ENCODE measurements around the gene SGCA. TPM values are rescaled to one million over a fixed set of nuclear protein-coding genes. Genes with fewer than 3 reads are reported as not detected.

SGCA gene
- total and polyA plus RNA-seq, 2 donors (not counting 3 experiments of a cell fraction or from before 2014, with no cell fraction given): not detected

- Histone ChIP-seq H3K27me3 (ENCODE audit: control insufficient read depth in 2 of 2, insufficient read depth in 2 of 2, low read length in 2 of 2) (peaks cover 3 to 7% of the 10 kb centered on the region in 2 experiments), H3K9me1 (replicated peaks; ENCODE audit: control insufficient read depth, extremely low read depth, insufficient read depth, low read length) (no peaks in the 10 kb centered on the region), H4K20me1 (replicated peaks; ENCODE audit: control insufficient read depth, extremely low read depth, insufficient read depth, low read length) (no peaks in the 10 kb centered on the region), H3K9me3 (replicated peaks; ENCODE audit: control insufficient read depth, insufficient read depth, low read length) (no peaks in the 10 kb centered on the region), H3K9ac (replicated peaks; ENCODE audit: extremely low read depth, insufficient read depth, low read length) (no peak overlapping the region), H3K36me3 (ENCODE audit: control insufficient read depth in 2 of 2, extremely low read depth in 1 of 2, insufficient read depth in 2 of 2, low read length in 2 of 2) (no peaks in the 10 kb centered on the region), H3K79me2 (ENCODE audit: control insufficient read depth, insufficient read depth, low read length) (no peaks in the 10 kb centered on the region), H3K4me2 (ENCODE audit: insufficient read depth, low read length) (no peak overlapping the region), H3K27ac (ENCODE audit: insufficient read depth, low read depth, low read length) (no peak overlapping the region), H2AFZ (ENCODE audit: low read depth, low read length) (no peak overlapping the region), H3K4me1 (ENCODE audit: control insufficient read depth, extremely low read depth, insufficient read depth, low read length) (peaks cover 7% of the 10 kb centered on the region), H3K4me3 (replicated peaks in 1 of 3; ENCODE audit: insufficient read depth in 1 of 3, low read depth in 1 of 3, low read length in 3 of 3) (no peak overlapping the region)
- dilution Hi-C loops (cut with MboI; ENCODE audit: extremely low pct_ligation_motif_present, low sequenced_read_pairs): no loop called here
- TF ChIP-seq GATA2 (IDR thresholded peaks at IDR 0.05; ENCODE audit: insufficient read depth, insufficient read length, low read depth, low read length) (no peak), EZH2 (IDR thresholded peaks at IDR 0.05; ENCODE audit: borderline replicate concordance, low read depth, low read length, severe bottlenecking) (no peak)
- intact Hi-C loops (cut with micrococcal nuclease): no loop called here
- BruUV-seq (replicated peaks): no TSS peak
- ChIA-PET POLR2A (no interaction called here), CTCF (interaction anchor here (1.0 to 2.3 kb wide), 3 partner anchors 8 to 89 kb away, joined by 4 to 6 read pairs (median 4); no protein-coding TSS in a partner anchor)
- DNase-seq (ENCODE audit: low read depth, low spot score): no peak
- no peak for FAIRE-seq
Observed at GRCh38 chr17:50207792-50208567, 42.2 kb downstream of the SGCA start.

GRCh38 chr17:50208611-50209061 is 42.8 kb downstream of the SGCA start:
- ChIA-PET POLR2A (no interaction called here), CTCF (interaction anchor here (4.4 to 9.9 kb wide), 2 partner anchors 7 to 65 kb away, joined by 17 to 80 read pairs; partner anchors contain the start of genes COL1A1 and TMEM92)
- Histone ChIP-seq H3K36me3 (ENCODE audit: control insufficient read depth in 2 of 2, extremely low read depth in 1 of 2, insufficient read depth in 2 of 2, low read length in 2 of 2) (no peaks in the 10 kb centered on the region), H3K9me3 (replicated peaks; ENCODE audit: control insufficient read depth, insufficient read depth, low read length) (no peaks in the 10 kb centered on the region), H3K4me3 (replicated peaks in 1 of 3; ENCODE audit: insufficient read depth in 1 of 3, low read depth in 1 of 3, low read length in 3 of 3) (no peak overlapping the region), H3K4me1 (ENCODE audit: control insufficient read depth, extremely low read depth, insufficient read depth, low read length) (peaks cover 7% of the 10 kb centered on the region), H3K27me3 (ENCODE audit: control insufficient read depth in 2 of 2, insufficient read depth in 2 of 2, low read length in 2 of 2) (peaks cover 3 to 7% of the 10 kb centered on the region in 2 experiments), H3K9me1 (replicated peaks; ENCODE audit: control insufficient read depth, extremely low read depth, insufficient read depth, low read length) (no peaks in the 10 kb centered on the region), H4K20me1 (replicated peaks; ENCODE audit: control insufficient read depth, extremely low read depth, insufficient read depth, low read length) (no peaks in the 10 kb centered on the region), H3K79me2 (ENCODE audit: control insufficient read depth, insufficient read depth, low read length) (no peaks in the 10 kb centered on the region), H3K4me2 (ENCODE audit: insufficient read depth, low read length) (no peak overlapping the region), H3K9ac (replicated peaks; ENCODE audit: extremely low read depth, insufficient read depth, low read length) (no peak overlapping the region), H3K27ac (ENCODE audit: insufficient read depth, low read depth, low read length) (no peak overlapping the region), H2AFZ (ENCODE audit: low read depth, low read length) (no peak overlapping the region)
- dilution Hi-C loops (cut with MboI; ENCODE audit: extremely low pct_ligation_motif_present, low sequenced_read_pairs): no loop called here
- intact Hi-C loops (cut with micrococcal nuclease): no loop called here
- no peak for DNase-seq (ENCODE audit: low read depth, low spot score)
- TF ChIP-seq, protein P1, sequence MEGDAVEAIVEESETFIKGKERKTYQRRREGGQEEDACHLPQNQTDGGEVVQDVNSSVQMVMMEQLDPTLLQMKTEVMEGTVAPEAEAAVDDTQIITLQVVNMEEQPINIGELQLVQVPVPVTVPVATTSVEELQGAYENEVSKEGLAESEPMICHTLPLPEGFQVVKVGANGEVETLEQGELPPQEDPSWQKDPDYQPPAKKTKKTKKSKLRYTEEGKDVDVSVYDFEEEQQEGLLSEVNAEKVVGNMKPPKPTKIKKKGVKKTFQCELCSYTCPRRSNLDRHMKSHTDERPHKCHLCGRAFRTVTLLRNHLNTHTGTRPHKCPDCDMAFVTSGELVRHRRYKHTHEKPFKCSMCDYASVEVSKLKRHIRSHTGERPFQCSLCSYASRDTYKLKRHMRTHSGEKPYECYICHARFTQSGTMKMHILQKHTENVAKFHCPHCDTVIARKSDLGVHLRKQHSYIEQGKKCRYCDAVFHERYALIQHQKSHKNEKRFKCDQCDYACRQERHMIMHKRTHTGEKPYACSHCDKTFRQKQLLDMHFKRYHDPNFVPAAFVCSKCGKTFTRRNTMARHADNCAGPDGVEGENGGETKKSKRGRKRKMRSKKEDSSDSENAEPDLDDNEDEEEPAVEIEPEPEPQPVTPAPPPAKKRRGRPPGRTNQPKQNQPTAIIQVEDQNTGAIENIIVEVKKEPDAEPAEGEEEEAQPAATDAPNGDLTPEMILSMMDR (IDR thresholded peaks at IDR 0.05; ENCODE audit: extremely low read depth in 1 of 2, insufficient read depth in 1 of 2, low read depth in 1 of 2, low read length in 2 of 2): no peak
- TF ChIP-seq, protein P2, sequence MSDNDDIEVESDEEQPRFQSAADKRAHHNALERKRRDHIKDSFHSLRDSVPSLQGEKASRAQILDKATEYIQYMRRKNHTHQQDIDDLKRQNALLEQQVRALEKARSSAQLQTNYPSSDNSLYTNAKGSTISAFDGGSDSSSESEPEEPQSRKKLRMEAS (IDR thresholded peaks at IDR 0.05; ENCODE audit: insufficient read depth, insufficient read length): no peak
- TF ChIP-seq JUN (IDR thresholded peaks at IDR 0.05; ENCODE audit: borderline replicate concordance, insufficient read depth, insufficient read length, low read depth): no peak
- TF ChIP-seq FOS (IDR thresholded peaks at IDR 0.05; ENCODE audit: borderline replicate concordance, insufficient read depth, low read length): no peak
- no peak for TF ChIP-seq GATA2 (IDR thresholded peaks at IDR 0.05; ENCODE audit: insufficient read depth, insufficient read length, low read depth, low read length)
- no peak for TF ChIP-seq POLR2AphosphoS5 (IDR thresholded peaks at IDR 0.05; ENCODE audit: insufficient read depth, low read depth, low read length)
- TF ChIP-seq POLR2A (IDR thresholded peaks at IDR 0.05; ENCODE audit: low read depth, low read length): no peak
- TF ChIP-seq EZH2 (IDR thresholded peaks at IDR 0.05; ENCODE audit: borderline replicate concordance, low read depth, low read length, severe bottlenecking): no peak
- TF ChIP-seq MYC (IDR thresholded peaks at IDR 0.05; ENCODE audit: low read depth, low read length): no peak
- FAIRE-seq: no peak
- no TSS peak for BruUV-seq (replicated peaks)

All from endothelial cell of umbilical vein (primary cell).